T-helper 1 cell treated with Interleukin-12 subunit alpha and Interleukin-12 subunit beta and Interleukin-4 antibody, amounts not matched to agents 30 μg/mL and 1 μg/mL, for 36 hours (primary cell): ENCODE results near the gene GJA5.
"Not testable (repeated sequence)": the region's sequence is repeated elsewhere in the genome, so short reads cannot be mapped to it uniquely, and the experiment has no call there.

Experiments
- H3K27ac Mint-ChIP-seq: one replicate; pipeline ENCODE4 v1.8.0; 2021; ENCODE audit warnings: mild to moderate bottlenecking, mixed read lengths
- H3K27me3 Mint-ChIP-seq: one replicate; pipeline ENCODE4 v1.8.0; 2021; ENCODE audit warnings: low read depth, mixed read lengths
- H3K36me3 Mint-ChIP-seq: one replicate; pipeline ENCODE4 v1.8.0; 2021; ENCODE audit warnings: low read depth, mixed read lengths
- H3K4me1 Mint-ChIP-seq: one replicate; pipeline ENCODE4 v1.8.0; 2021; ENCODE audit warnings: low read depth, mixed read lengths
- H3K4me3 Mint-ChIP-seq: one replicate; pipeline ENCODE4 v1.8.0; 2021; ENCODE audit warnings: mild to moderate bottlenecking, moderate library complexity, mixed read lengths
- H3K9me3 Mint-ChIP-seq: one replicate; pipeline ENCODE4 v1.8.0; 2021; ENCODE audit warnings: mixed read lengths

Gene GJA5

GRCh38 chr1:147751346-147751745, 9.1 kb downstream of the GJA5 start:
- no peaks in the 10 kb centered on the region for H3K9me3 Mint-ChIP-seq
- H3K4me3 Mint-ChIP-seq: no peak overlapping the region
- no peaks in the 10 kb centered on the region for H3K36me3 Mint-ChIP-seq
- H3K27me3 Mint-ChIP-seq: peaks cover 12% of the 10 kb centered on the region
- no peak overlapping the region for H3K27ac Mint-ChIP-seq
- no peaks in the 10 kb centered on the region for H3K4me1 Mint-ChIP-seq

DNA sequence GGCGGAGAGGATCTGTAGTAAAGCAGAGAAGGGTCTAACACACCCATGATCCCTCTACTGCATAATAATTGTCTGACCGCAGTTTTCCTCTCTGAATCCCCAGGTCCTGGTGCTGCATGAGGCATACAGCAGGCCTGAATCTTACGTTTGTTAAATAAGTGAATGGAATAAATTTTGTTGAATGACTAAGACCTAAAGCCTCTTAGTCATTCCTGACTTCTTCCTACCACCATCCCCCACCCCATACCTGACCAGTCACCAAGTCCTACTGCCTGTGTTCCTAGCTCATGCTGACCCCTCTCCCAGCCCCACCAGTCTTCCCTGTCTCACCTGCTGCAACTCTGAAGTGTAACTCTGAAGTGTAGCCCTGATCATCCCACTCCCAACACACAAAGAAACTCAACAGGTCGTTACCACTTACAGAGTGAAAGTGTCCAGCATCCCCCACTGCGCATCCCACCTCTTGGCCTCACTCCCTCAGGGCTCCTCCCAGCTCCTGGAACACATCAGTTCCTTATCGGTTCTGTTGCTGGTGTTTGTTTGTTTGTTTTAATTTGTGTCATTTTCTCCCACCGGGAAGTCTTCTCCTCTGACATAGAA, 9.7 kb downstream of the GJA5 start:
- Mint-ChIP-seq H3K27ac (no peak overlapping the region), H3K4me3 (no peak overlapping the region), H3K9me3 (no peaks in the 10 kb centered on the region), H3K4me1 (no peaks in the 10 kb centered on the region), H3K27me3 (peaks cover 15% of the 10 kb centered on the region), H3K36me3 (no peaks in the 10 kb centered on the region)

DNA sequence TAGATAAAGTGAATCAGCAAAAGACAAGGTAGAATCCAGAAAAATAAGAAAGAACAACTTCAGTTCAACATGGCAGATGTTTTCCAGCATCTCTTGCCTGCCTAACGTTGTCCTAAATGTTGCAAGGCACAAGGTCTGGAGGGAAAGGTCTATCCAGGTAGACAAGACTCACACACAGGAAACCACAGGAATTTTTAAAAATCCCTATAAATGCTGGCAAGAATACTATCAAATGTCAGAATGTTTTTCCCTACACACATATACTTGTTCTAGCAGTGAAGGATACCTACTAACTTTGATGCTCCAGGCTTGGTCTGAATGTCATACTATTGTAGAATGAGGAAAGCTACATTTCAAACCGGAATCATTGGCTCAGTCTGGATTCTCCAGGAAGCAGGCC, 10.6 kb downstream of the GJA5 start:
- peaks cover 15% of the 10 kb centered on the region for H3K27me3 Mint-ChIP-seq
- no peak overlapping the region for H3K27ac Mint-ChIP-seq
- H3K4me3 Mint-ChIP-seq: no peak overlapping the region
- H3K9me3 Mint-ChIP-seq: no peaks in the 10 kb centered on the region
- no peaks in the 10 kb centered on the region for H3K4me1 Mint-ChIP-seq
- no peaks in the 10 kb centered on the region for H3K36me3 Mint-ChIP-seq

GRCh38 chr1:147748676-147749350, 11.6 kb downstream of the GJA5 start:
- peaks cover 15% of the 10 kb centered on the region for H3K27me3 Mint-ChIP-seq
- no peaks in the 10 kb centered on the region for H3K4me1 Mint-ChIP-seq
- no peaks in the 10 kb centered on the region for H3K9me3 Mint-ChIP-seq
- no peak overlapping the region for H3K4me3 Mint-ChIP-seq
- no peaks in the 10 kb centered on the region for H3K36me3 Mint-ChIP-seq
- H3K27ac Mint-ChIP-seq: no peak overlapping the region

DNA sequence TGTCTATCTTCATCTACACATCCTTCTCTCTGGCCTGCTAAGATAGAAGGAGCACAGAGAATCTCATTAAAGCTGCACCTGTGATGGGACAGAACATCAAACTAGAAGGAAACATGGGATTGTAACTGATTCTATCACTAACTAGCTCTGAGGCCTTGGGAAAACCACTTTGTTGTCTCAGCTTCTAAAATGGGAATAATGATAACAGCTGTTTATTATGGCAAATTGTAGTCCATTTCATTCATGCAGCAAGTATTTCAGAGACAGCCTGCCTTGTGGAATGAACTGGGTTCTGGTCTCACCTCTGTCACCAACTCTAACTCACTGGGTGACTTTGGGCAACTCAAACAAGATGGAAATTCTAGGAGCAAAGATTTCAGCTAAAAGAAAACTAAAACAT, 12.4 kb downstream of the GJA5 start:
- Mint-ChIP-seq H3K4me3 (no peak overlapping the region), H3K27me3 (peaks cover 15% of the 10 kb centered on the region), H3K4me1 (no peaks in the 10 kb centered on the region), H3K9me3 (no peaks in the 10 kb centered on the region), H3K27ac (no peak overlapping the region), H3K36me3 (no peaks in the 10 kb centered on the region)

DNA sequence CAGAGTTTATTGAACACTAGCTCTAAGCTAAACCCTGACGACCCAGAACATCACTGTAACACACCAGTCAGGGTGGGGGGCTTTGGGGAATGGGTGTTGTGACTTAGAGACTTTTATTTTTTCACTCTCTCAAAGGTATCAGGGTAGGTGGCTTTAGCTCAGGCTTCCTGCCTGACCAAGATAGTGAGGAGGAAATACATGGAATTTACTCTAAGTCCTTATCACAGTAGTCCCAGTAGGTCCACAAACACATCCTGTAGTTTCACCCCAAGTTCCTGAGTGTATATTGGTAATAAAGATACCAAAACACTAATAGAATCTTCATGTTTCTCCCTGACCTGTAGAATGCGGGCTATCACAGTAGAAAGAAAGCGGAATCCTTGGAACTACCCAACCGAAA, 15.1 kb downstream of the GJA5 start:
- Mint-ChIP-seq H3K4me1 (no peaks in the 10 kb centered on the region), H3K27ac (no peak overlapping the region), H3K9me3 (no peaks in the 10 kb centered on the region), H3K4me3 (no peak overlapping the region), H3K36me3 (no peaks in the 10 kb centered on the region), H3K27me3 (peaks cover 10% of the 10 kb centered on the region)

GRCh38 chr1:147741065-147741464, 19.3 kb downstream of the GJA5 start:
- H3K36me3 Mint-ChIP-seq: no peaks in the 10 kb centered on the region
- peaks cover under 1% of the 10 kb centered on the region for H3K27me3 Mint-ChIP-seq
- H3K27ac Mint-ChIP-seq: no peak overlapping the region
- no peak overlapping the region for H3K4me3 Mint-ChIP-seq
- H3K9me3 Mint-ChIP-seq: no peaks in the 10 kb centered on the region
- no peaks in the 10 kb centered on the region for H3K4me1 Mint-ChIP-seq

- no peaks in the 10 kb centered on the region for H3K4me1 Mint-ChIP-seq
Observed at GRCh38 chr1:147740391-147740790, 20.0 kb downstream of the GJA5 start.

GRCh38 chr1:147738739-147739476, 21.5 kb downstream of the GJA5 start:
- H3K27me3 Mint-ChIP-seq: no peaks in the 10 kb centered on the region
- no peak overlapping the region for H3K27ac Mint-ChIP-seq
- H3K36me3 Mint-ChIP-seq: no peaks in the 10 kb centered on the region

More at GRCh38 chr1:147740391-147740790, 20.0 kb downstream of the GJA5 start:
- no peak overlapping the region for H3K27ac Mint-ChIP-seq
- no peaks in the 10 kb centered on the region for H3K9me3 Mint-ChIP-seq
- no peaks in the 10 kb centered on the region for H3K27me3 Mint-ChIP-seq
- no peaks in the 10 kb centered on the region for H3K36me3 Mint-ChIP-seq
- no peak overlapping the region for H3K4me3 Mint-ChIP-seq

DNA sequence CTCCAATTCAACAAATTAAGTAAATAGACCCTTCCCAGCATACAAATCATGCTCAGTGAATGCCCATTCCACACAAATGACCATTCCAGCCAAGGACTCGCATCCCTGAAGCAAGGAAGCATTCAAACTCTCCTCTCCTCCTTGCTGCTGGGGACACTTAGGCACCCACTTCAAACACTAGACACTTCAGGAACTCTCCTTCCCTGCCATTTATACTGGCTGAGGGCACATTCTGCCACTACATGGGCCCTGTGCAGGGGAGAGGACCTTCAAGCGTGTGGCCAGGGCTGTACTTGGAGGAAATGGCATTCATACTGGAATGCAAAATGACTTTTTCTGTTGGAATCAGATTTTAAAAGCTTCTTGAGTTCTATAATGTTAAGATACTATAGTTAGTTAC, 22.3 kb downstream of the GJA5 start:
- Mint-ChIP-seq H3K4me1 (peaks cover 7% of the 10 kb centered on the region), H3K4me3 (no peak overlapping the region), H3K27ac (no peak overlapping the region)

More at GRCh38 chr1:147738739-147739476, 21.5 kb downstream of the GJA5 start:
- Mint-ChIP-seq H3K4me1 (peaks cover 7% of the 10 kb centered on the region), H3K9me3 (no peaks in the 10 kb centered on the region), H3K4me3 (no peak overlapping the region)

GRCh38 chr1:147736883-147737282, 23.5 kb downstream of the GJA5 start:
- Mint-ChIP-seq H3K36me3 (no peaks in the 10 kb centered on the region), H3K4me3 (no peak overlapping the region), H3K27me3 (peaks cover 6% of the 10 kb centered on the region), H3K27ac (no peak overlapping the region), H3K9me3 (no peaks in the 10 kb centered on the region), H3K4me1 (peaks cover 7% of the 10 kb centered on the region)

More for the DNA sequence above, 22.3 kb downstream of the GJA5 start:
- H3K36me3 Mint-ChIP-seq: no peaks in the 10 kb centered on the region
- H3K9me3 Mint-ChIP-seq: no peaks in the 10 kb centered on the region
- H3K27me3 Mint-ChIP-seq: no peaks in the 10 kb centered on the region

DNA sequence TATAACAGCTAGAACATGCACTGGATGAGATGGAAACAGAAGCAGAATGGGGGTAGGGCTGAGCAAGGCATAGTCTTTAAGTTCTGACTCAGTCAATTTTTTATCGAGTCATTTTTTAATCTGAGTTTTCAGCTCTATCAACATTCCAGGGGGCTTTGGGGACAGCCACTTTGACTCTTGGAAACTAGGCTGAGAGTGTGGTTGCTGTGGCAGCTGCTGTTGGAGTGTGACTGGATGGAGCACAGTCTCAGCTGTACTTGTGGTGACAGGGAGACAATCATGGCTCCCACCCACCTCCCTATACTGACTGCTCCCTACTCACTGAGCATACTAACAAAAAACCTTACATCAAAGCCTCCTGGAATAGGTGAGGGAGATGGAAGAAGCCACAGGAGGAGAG, 25.0 kb downstream of the GJA5 start:
- Mint-ChIP-seq H3K4me1 (peaks cover 7% of the 10 kb centered on the region), H3K9me3 (no peaks in the 10 kb centered on the region), H3K27ac (no peak overlapping the region), H3K36me3 (no peaks in the 10 kb centered on the region), H3K4me3 (no peak overlapping the region), H3K27me3 (peaks cover 16% of the 10 kb centered on the region)

DNA sequence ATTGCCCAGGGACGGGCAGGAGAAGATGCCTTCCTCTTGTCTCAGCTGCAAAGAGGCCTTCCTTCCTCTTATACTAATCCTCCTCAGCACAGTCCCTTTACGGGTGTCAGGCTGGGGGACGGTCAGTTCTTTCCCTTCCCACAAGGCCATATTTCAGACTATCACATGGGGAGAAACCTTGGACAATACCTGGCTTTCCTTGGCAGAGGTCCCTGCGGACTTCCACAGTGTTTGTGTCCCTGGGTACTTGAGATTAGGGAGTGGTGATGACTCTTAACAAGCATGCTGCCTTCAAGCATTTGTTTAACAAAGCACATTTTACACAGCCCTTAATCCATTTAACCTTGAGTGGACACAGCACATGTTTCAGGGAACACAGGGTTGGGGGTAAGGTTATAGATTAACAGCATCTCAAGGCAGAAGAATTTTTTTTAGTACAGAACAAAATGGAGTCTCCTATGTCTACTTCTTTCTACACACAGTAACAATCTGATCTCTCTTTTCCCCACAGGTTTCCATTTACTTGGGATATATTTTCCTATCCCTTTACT, 26.0 kb downstream of the GJA5 start:
- H3K27me3 Mint-ChIP-seq: peaks cover 22% of the 10 kb centered on the region
- H3K27ac Mint-ChIP-seq, H3K4me3 Mint-ChIP-seq, H3K36me3 Mint-ChIP-seq, H3K9me3 Mint-ChIP-seq, H3K4me1 Mint-ChIP-seq: not testable (repeated sequence)

GRCh38 chr1:147729315-147729714, 31.1 kb downstream of the GJA5 start:
- H3K36me3 Mint-ChIP-seq: no peaks in the 10 kb centered on the region
- H3K27me3 Mint-ChIP-seq: peaks cover 37% of the 10 kb centered on the region
- H3K9me3 Mint-ChIP-seq: no peaks in the 10 kb centered on the region
- no peaks in the 10 kb centered on the region for H3K4me1 Mint-ChIP-seq
- no peak overlapping the region for H3K27ac Mint-ChIP-seq
- no peak overlapping the region for H3K4me3 Mint-ChIP-seq

GRCh38 chr1:147726168-147726567, 34.2 kb downstream of the GJA5 start:
- Mint-ChIP-seq H3K9me3 (no peaks in the 10 kb centered on the region), H3K4me3 (no peak overlapping the region), H3K36me3 (no peaks in the 10 kb centered on the region), H3K4me1 (no peaks in the 10 kb centered on the region), H3K27ac (no peak overlapping the region), H3K27me3 (peaks cover 33% of the 10 kb centered on the region)
